Adrenal gland (tissue), 5 donors: ENCODE results near the gene ZIC4.

Source experiments
- CTCF ChIP-seq, 6 experiments: fragments of 450-650 bp in 4 of 6; fragments of 200-600 bp in 2 of 6; sonication (generic) in 1 of 6; IDR thresholded peaks; 1 replicate in 5 of 6; 2 replicates in 1 of 6; pipeline versions ENCODE4 v1.5.1 to v1.8.0; 2016 to 2021; ENCODE audit warnings: antibody characterized with exemption in 6 of 6, mild to moderate bottlenecking in 2 of 6, moderate library complexity in 1 of 6
- POLR2A ChIP-seq, 2 donors: fragments of 450-650 bp; IDR thresholded peaks; one replicate each; pipeline ENCODE4 v1.6.1; 2017; ENCODE audit warnings: antibody characterized with exemption in 2 of 2, mild to moderate bottlenecking in 2 of 2, moderate library complexity in 1 of 2
- donor health status: DM: no; HTN: no; CAD: no.

- TF ChIP-seq CTCF (IDR thresholded peaks at IDR 0.05) (no peak), POLR2A (IDR thresholded peaks at IDR 0.05) (no peak)
Measured at GRCh38 chr3:147354623-147355022, 51.7 kb downstream of the ZIC4 start.
